HG03139 (cell line): ENCODE data around the gene MALL.
"Not testable (repeated sequence)": the region's sequence is repeated elsewhere in the genome, so short reads cannot be mapped to it uniquely, and the experiment has no call there.

Source experiments
- ATAC-seq: cut with Tn5 transposase; IDR thresholded peaks from one replicate; pipeline ENCODE4 v1.9.1; 2021; ENCODE audit not compliant: unreplicated experiment

The MALL gene

DNA sequence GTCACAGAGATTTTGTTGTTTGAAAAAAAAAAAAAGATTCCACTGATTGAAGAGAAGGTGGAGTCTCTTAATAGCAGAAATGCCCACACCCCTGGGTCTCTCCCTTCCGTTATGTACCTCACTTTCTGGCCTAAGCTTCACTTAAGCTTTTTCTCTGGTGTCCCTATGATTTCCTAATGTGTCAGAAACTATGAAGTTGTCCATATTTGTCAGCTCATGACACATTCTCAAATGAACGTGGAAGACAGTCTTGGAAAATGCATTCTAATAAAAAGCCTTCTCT, 5.4 kb upstream of the MALL start:
- ATAC-seq, result no peak

DNA sequence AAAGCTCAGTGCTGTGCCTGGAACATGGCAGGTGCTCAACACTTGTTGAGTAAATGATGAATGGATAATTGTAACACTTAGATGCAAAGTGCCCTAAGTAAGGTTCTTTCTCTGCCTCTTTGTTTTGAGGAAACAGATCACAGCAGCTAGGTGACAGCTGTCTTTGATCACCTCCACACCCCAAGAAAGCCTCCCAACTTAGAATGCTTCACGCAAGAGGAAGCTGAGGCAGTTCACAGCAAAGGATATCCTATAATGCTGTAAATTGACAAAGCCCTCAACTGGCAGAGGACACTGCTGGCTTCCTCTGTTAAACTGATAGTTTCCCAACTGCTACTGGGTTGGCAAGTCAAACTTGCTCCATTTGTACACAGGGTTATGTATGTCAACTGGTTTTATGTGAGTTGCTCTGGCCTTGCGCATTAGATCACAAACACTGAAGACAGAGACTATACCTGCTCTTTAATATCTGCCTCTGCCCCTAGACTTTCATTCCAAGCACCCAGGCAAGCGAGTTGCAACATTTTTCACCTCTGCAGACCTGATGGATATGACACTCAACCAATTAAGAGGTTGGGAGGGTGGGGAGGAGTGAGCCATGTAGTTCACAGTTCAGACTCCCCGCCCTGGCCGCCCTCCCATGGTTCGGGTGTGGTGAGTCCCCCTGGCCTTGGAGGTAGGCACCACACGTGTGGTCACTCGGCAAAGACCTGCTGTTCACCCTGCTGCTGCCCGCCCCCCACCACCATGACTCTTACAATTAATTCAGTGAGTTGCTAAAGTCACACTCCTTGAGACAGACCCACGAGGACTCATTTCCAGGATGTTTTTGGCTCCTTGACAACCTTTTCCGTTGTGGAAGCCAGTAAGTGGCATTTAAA, 4.8 kb upstream of the MALL start:
- no peak for ATAC-seq

DNA sequence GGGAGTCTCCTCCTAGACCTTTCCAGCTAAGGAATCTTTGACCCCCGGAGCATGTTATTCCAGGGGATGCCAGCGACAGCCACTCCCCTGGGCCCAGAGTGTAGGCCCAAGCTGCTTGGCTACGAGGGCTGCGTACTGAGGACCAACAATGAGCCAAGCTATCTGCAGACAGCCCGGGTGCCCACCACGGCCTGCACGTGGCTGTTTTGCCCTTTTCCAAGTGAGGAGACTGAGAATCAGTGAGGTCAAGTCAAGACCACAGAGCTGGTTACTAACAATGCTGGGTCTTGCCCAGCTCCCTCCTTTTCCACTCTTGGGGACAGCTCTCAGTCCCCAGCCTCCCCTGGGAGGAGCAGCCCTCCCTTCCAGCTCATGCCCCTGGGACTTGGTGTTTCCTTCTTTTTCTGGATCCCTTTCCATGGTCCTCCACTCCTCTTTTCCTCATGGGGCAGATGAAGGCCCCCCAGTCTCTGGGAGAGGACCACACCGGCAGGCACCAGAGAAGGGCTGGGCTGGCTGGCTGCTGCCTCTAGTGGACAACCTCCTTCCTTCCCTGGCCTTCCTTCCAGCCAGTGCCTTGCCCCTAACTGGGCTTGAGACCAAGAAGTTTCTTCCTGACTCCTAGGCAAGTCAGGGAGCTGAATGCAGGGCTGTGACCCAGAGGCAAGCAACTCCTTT, 550 bp upstream of the MALL start:
- no peak for ATAC-seq

DNA sequence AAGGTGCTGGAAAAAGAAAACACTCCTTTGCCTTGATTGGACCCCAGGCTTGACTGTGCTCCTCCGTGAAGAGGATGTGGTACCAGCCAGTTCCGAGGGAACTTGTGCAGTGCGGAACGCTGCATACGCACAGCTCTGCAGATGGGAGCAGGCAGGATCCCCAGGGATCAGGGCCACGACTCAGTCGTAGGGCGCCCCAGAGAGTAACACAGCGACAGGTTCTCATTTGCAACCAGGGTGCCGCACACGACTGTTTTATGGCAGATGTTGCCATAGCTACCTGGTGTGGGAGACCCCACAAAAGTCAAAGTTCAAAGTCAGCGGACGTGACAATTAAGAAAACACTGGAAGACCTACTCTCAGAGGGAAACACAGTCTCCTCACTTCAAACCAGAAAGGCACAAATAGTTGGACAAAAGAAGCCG, 779 bp downstream of the MALL start:
- ATAC-seq, result no peak

DNA sequence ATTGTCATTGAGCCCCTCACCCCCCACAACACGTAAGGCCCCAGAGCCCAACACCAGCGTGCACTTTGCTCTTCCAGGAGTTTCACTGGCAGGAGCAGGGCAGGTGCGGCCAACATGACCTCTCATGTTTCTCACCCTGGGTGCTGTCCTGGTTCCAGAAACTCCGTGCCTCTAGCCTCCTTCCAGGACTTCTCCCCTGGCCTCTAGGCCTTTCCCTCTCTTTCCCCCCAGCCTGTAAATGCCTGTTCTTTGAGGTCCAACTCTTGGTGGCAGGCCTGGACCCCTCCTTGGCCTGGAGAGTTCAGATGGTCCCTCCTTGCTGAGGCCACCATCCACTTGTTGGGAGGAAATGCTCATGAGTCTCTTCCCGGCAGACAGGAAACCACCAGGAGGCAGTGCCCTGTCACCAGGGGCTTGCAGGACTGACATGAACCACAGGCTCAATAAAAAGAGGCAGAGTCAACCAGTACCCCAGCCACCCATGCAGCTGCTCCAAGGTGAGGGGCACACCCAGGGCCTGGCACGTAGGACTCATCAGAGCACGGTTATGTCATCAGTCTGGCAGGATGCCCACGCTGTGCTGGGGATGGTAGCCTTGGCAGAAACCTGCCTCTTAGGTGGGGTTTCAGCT, 1.5 kb downstream of the MALL start:
- ATAC-seq, result no peak

DNA sequence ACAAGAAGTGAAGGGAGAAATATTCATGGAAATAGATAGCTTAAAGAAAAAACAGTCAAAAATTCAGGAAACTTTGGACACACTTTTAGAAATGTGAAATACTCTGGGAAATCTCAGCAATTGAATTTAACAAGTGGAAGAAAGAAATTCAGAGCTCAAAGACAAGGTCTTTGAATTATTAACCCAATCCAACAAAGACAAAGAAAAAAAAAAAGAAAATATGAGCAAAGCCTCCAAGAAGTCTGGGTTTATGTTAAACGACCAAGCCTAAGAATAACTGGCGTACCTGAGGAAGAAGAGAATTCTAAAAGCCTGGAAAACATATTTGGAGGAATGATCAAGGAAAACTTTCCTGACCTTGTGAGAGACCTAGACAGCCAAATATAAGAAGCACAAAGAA, 7.3 kb downstream of the MALL start:
- not testable (repeated sequence) for ATAC-seq

DNA sequence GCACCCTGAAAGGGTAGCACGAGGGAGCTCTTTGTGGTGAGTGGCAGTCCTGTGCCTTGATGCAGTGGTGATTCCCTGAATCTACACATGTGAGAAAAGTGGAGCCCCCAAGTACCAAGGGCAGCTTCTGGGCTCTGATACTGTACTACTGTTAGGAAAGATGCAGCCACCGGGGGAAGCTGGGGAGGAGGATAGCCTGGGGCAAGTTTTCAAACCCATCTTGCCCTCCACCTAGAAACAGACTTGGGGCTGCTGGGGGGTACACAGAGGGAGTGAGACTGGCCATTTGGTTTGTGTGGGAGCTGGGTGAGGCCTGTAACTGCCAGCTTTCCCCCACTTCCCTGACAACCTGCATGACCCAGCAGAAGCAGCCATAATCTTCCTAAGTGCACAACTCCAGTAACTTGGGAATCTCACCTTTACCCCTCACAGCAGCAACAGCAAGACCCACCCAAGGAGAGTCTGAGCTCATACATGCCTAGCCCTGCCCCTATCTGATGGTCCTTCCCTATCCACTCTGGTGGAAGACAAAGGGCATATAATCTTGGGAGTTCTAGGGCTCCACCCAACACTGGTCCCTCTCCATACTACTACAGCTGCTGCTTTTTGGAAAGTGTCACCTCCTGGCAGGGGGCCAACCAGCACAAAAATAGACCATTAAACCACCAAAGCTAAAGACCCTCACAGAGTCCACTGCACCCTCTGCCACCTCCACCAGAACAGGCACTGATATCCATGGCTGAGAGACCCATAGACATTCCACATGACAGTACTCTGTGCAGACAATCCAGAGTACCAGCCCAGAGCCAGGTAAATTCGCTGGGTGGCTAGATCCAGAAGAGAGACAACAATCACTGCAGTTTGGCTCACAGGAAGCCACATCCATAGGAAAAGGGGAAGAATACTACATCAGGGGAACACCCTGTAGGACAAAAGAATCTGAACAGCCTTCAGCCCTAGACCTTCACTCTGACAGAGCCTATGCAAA, 8.2 kb downstream of the MALL start:
- no peak for ATAC-seq

DNA sequence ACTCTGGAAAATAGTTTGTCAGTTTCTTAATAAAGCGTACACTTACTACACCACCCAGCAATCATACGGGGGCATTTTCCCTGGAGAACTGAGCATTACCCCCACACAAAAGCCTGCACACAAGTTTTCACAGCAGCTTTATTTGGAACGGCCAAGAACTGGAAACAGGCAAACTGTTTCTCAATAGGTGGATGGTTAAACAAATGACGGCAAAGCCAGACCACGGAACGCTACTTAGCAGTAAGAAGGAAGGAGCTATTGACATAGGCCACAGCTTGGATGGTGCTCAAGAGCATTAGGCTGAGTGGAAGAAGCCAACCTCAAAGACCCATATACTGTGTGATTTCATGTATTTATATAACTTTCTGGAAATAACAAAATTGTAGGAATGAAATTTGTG, 9.0 kb downstream of the MALL start:
- ATAC-seq, result no peak

DNA sequence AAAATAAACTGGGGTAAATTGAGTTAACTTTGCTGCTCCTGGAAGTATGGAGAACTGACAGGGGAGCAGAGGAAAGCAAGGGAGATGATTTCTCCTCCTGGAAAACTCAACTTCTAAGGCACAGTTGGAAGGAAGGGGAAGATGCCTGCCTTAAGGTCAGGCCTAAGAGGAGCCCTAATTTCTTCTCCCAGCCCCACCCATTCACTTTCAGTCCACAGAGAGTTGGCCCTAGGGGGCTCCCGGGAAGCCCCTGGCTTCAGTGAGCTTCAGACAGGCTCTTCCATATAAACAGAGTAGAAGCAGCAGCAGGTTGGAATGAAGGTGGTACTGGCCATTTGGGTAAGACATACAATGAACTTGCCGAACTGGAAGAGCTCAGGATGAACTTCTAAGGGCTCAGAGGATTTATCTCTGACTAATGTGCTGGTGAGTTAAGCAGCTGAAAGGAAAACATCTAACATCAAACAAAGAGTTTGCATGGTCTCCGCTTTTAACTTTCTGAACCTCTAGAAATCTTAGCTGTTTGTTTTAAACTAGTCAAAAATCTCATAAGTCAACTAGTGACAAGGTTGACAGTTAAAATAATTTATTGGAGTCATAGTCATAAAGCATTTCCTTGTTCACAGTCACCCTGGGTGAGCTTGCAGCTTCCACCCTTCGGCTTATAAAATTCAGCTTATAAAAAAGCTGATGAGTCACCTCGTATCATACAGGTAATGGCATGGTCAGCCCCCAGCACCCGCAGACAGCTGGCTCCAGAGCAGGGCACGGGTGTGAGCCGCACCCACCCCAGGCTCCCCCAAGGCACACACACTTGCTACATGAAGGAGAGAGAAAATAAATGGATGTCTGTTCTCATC, 9.8 kb downstream of the MALL start:
- no peak for ATAC-seq

DNA sequence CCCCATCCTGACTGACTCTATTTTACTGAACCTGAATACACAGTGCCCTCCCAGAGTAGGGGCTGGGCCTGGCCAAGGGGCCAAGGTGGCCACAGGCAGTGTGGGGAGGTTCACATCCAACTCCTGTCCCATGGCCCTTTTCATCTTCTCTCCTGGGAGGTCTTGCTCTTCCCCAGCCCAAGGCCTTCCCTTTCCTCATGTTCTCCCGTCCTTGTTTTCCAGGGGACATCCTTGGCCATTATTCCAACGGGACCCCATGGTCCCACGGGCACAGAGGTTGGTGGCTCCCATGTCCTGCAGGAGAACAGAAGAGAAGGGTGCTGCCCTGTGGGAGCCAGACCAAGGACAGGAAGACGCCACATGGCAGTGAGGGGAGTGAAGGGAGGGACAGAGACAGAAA, 10.4 kb downstream of the MALL start:
- no peak for ATAC-seq

DNA sequence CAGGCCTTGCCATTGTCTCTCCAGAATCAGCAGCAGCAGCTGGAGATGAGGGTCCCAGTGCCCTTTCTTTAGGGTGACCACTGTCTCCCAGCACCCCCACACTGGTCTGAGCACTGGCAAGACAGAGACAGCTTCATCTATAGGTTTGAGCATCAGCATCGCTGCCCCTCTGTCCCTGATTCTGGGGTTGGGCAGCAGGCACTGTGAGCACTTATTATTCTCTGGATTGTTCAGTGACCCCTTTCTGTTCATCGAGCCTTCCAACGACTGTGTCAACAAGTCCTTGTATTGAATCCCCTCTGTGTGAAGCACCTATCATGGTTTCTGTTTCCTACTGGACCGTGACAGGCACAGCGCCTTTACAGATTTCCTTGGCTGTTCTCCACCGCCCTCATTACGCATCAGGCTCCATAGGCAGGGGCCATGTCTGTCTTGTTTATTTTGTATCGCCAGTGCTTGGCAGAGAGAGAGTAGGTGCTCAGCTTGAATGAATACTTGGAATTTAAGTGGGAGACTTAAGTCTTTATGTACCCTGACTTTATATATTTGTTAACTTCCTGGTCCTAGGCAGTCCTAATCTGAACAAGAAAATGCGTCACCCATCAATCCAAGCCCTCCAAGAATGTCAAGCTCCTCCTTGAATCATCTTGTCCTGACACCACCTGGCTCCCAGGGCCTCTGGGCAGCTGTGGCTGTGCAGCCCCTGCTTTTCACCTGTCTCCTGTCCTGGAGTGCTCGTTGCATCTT, 11.4 kb downstream of the MALL start:
- ATAC-seq, result no peak

DNA sequence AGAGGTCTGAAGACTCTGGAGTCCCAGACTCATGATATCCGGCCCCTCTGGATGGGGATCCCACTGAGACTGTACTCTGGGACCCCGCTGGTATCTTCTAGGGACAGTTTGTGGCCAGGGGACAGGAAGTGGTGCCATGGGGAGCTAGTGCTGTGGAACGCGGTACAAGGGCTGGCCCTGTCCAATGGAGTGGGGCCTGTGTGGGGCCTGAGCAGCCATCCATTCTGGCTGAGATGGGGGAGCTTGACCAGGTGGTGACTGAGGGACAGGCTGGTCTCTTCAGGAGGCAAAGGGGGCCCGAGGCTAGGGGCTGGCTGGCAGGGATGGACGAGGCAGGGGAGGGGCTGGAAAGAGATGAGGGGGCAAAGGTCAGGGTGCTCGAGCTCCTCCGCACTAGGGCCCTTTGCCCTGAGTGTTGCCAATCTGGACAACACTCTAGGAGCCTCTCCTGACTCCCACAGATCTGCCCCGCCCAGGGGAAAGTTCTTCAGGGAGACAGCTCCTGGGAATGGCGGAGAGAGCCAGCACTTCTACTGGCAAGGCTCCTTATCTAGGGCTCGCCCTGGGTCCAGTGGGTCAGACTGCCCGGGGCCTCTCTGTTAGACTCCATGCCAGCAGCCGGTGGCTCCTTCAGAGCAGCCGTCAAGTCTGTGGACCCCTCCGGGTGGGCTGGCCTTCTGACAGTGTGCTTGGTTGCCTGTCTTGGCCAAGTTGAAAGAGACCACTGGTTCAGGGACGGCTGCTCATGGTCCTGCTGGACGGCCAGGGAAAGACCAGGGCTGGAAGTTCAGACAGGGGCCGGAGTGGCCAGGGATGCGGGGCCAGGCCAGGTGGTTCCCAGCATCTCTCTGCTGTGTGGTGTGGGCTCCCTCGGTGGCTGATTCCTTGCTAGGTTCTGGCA, 12.3 kb downstream of the MALL start:
- ATAC-seq, result no peak

DNA sequence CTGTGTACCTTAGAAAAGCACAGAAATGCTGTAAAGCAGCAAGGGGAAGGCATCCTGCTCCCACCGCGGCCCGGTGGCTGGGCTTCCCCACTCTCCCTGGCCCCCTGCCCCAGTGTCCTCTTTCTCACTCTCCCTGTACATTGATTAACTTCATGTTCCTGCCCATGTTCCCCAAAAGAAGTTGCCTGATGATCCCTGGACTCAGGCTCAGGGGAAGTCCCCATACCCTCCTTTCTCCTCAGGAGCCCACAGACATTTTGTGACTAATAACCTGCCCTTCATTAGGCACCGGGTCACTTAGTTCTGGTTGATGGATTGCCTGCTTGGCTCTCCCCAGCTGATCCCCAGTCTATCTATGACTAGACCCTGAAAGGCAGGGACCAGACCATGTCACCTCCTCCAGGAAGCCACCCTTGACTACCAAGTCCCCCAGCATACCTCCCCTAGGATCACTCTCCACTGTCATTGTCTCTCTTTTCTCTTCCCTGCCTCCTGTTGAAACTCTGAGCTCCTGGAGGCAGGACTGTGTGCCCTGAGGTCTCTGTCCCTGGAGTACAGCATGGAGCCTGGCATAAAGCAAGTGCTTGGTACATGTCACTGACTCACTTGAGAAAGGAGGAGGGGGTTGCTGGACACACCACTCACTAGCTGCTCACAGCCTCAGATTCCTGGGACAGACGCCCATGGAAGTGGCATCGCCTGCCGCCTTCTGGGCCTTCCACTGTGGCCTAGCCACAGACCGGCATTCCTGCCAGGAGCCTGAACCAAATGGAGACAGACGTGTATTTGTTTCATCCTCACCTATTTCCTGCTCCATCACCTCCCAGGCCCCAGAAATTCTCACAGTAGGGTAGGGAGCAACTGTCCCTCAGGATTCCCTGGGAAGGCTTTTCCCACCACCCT, 13.5 kb downstream of the MALL start:
- ATAC-seq, result no peak

DNA sequence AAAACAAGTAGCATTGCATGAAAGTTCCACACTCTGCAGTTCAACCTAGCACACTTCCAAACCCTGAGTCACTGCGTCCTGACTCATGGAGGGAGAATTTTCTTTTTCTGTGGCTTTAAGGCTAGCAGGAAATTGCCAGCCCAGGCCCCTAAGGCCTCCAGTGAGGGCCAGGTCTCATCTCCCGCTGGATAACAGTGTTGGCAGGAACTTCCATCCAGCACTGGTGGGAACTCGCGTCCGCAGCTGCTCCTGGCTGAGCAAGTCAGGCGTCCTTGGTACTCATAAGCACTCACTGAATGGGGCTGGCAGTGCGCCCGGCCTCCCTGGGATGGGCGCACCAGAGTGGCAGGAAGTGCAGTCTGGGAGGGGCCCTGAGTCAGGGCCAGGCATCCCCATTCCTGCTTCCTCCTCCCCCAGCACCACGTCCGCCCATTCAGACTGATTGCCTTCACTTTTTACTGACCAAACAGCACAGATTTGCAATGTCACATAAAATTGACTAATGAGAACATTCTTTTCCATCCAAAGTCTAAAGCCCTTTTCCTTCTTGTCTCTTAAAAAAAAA, 14.3 kb downstream of the MALL start:
- ATAC-seq, result no peak

DNA sequence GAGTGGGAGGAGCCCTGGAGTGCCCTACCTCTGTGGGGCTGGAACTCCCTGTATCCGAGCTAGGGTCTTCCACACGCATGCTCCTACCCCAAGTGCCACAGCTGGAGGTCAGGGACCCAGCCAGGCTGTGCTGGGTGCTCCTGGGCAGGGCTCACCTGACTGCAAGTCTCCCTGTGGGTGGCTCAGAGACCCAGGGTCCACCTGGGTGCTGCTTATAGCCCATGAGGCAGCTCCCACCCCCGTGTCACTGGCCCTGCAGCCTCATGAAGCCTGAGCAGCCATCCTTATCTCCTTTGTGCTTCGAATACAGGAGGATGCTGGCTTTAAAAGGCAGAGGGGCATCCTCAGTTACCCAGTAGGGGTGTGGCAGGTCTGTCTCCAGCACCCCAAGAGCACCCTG, 14.7 kb downstream of the MALL start:
- not testable (repeated sequence) for ATAC-seq

DNA sequence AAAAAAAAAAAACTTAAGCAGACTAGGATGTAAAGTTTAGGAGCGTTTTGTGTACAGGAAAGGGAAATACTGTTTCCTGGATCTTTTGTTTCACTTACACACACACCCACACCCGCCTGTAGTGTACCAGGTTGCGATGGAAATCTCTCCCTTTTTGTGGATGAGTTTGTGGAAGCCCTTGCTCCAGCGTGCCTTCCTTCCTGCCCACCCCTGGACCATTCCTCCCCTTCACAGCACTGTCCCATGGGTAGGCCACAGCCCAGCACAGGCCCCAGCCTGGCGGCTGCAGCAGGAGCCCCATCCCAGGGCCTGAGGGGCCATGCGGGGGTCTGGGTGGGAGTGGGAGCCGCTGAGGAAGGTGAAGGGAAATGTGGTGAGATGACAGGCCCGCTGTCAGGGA, 15.1 kb downstream of the MALL start:
- no peak for ATAC-seq
